ENCODE results near the gene SH3GL1. TPM values are rescaled to one million over a fixed set of nuclear protein-coding genes. Genes with fewer than 3 reads are reported as not detected.
A peak's percentile ranks its signal among the peaks of the same experiment; 100 is the strongest.

SH3GL1 gene
- total RNA-seq, 1 donor from 2014 or later: 128 TPM

DNA sequence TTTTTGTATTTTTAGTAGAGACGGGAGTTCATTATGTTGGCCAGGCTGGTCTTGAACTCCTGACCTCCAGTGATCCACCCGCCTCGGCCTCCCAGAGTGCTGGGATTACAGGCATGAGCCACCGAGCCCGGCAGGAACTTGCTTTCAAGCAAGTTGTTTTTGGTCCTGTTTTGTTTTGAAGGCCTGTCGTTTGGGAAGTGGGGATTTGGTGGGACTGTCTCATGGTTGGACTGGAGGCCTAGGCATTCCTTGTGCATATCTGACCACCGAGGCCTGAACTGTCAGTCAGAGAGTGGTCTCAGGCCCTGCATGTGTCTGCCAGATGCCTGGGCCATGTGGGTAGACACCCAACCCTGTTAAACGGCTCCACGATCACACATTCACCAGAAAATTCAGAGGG, 30.9 kb upstream of the SH3GL1 start:
- H3K36me3 Mint-ChIP-seq (ENCODE audit: low read depth, unreplicated experiment): peaks cover 39% of the 10 kb centered on the region
- no peak overlapping the region for H3K27ac Mint-ChIP-seq (ENCODE audit: unreplicated experiment)
- TF ChIP-seq, protein P1, sequence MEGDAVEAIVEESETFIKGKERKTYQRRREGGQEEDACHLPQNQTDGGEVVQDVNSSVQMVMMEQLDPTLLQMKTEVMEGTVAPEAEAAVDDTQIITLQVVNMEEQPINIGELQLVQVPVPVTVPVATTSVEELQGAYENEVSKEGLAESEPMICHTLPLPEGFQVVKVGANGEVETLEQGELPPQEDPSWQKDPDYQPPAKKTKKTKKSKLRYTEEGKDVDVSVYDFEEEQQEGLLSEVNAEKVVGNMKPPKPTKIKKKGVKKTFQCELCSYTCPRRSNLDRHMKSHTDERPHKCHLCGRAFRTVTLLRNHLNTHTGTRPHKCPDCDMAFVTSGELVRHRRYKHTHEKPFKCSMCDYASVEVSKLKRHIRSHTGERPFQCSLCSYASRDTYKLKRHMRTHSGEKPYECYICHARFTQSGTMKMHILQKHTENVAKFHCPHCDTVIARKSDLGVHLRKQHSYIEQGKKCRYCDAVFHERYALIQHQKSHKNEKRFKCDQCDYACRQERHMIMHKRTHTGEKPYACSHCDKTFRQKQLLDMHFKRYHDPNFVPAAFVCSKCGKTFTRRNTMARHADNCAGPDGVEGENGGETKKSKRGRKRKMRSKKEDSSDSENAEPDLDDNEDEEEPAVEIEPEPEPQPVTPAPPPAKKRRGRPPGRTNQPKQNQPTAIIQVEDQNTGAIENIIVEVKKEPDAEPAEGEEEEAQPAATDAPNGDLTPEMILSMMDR (IDR thresholded peaks at IDR 0.05; ENCODE audit: unreplicated experiment): no peak
- no peaks in the 10 kb centered on the region for H3K9me3 Mint-ChIP-seq (ENCODE audit: unreplicated experiment)
- peaks cover 2% of the 10 kb centered on the region for H3K27me3 Mint-ChIP-seq (ENCODE audit: unreplicated experiment)
- no peak for DNase-seq (ENCODE audit: low spot score)
- no peak overlapping the region for H3K4me3 Mint-ChIP-seq (ENCODE audit: unreplicated experiment)
- H3K4me1 Mint-ChIP-seq (ENCODE audit: unreplicated experiment): no peaks in the 10 kb centered on the region

DNA sequence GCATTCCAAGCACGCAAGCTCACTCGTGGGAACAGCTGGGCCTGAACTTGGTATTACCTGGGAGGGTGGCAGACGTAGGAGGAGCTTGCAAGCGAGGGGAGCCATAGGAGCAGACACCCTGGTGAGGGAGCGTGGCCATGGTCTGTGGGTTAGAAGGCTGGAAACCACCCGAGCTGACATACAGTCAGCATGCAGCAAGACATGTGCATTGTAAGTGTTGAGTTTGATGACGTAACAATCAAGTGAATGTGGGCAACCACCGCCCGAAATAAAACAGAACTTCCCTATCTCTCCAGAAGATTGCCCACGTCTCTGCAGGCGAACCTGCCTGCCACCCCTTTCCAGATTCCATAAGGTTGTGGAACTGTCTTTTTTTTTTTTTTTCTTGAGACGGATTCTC, 30.4 kb upstream of the SH3GL1 start:
- Mint-ChIP-seq H3K9me3 (ENCODE audit: unreplicated experiment) (no peaks in the 10 kb centered on the region), H3K27me3 (ENCODE audit: unreplicated experiment) (peaks cover 2% of the 10 kb centered on the region), H3K4me3 (ENCODE audit: unreplicated experiment) (peak overlapping the region; percentile 42), H3K36me3 (ENCODE audit: low read depth, unreplicated experiment) (peaks cover 41% of the 10 kb centered on the region), H3K4me1 (ENCODE audit: unreplicated experiment) (no peaks in the 10 kb centered on the region), H3K27ac (ENCODE audit: unreplicated experiment) (no peak overlapping the region)
- no peak for DNase-seq (ENCODE audit: low spot score)
- TF ChIP-seq, protein P1 (IDR thresholded peaks at IDR 0.05; ENCODE audit: unreplicated experiment): no peak

DNA sequence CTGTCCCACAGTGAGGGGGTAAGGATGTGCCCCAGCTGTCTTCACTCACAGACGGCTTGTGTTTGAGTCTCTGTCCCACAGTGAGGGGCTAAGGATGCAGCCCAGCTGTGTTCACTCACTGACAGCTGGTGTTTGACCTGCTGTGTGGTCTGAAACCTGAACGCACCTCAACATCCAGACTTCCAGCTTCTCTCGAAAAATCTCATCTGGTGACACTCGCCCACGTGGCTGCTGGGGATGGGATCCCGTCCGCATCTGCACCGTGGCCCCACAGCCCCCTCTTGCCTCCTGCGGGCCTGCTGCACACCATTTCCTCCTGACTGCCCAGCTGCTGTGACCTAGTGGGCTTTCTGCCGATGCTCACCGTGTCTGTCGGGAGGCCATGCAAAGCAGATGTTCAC, 29.4 kb upstream of the SH3GL1 start:
- Mint-ChIP-seq H3K9me3 (ENCODE audit: unreplicated experiment) (no peaks in the 10 kb centered on the region), H3K27me3 (ENCODE audit: unreplicated experiment) (peaks cover 2% of the 10 kb centered on the region), H3K4me3 (ENCODE audit: unreplicated experiment) (no peak overlapping the region), H3K27ac (ENCODE audit: unreplicated experiment) (no peak overlapping the region), H3K36me3 (ENCODE audit: low read depth, unreplicated experiment) (peaks cover 37% of the 10 kb centered on the region), H3K4me1 (ENCODE audit: unreplicated experiment) (no peaks in the 10 kb centered on the region)
- no peak for DNase-seq (ENCODE audit: low spot score)
- TF ChIP-seq, protein P1 (IDR thresholded peaks at IDR 0.05; ENCODE audit: unreplicated experiment): no peak

DNA sequence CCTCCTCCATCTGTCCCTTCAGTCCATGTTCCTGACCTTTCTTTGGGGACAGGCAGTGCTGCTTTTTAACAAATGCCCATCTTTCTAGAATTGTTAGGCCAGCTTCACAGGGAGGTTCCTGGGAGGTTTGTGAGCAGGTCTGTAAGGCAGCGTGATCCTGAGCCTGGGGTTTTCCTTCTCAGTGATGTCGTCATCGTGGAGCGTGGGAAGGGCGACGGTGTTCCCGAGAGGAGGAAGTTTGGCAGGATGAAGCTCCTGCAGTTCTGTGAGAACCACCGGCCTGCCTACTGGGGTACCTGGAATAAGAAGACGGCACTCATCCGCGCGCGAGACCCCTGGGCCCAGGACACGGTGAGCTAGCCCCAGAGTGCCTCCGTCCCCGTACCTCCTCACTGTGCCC, 28.9 kb upstream of the SH3GL1 start:
- peak overlapping the region; percentile 47 for H3K4me3 Mint-ChIP-seq (ENCODE audit: unreplicated experiment)
- DNase-seq (ENCODE audit: low spot score): no peak
- H3K27me3 Mint-ChIP-seq (ENCODE audit: unreplicated experiment): peaks cover 2% of the 10 kb centered on the region
- TF ChIP-seq, protein P1 (IDR thresholded peaks at IDR 0.05; ENCODE audit: unreplicated experiment): no peak
- H3K9me3 Mint-ChIP-seq (ENCODE audit: unreplicated experiment): no peaks in the 10 kb centered on the region
- no peaks in the 10 kb centered on the region for H3K4me1 Mint-ChIP-seq (ENCODE audit: unreplicated experiment)
- peaks cover 32% of the 10 kb centered on the region for H3K36me3 Mint-ChIP-seq (ENCODE audit: low read depth, unreplicated experiment)
- peak overlapping the region; percentile 43 for H3K27ac Mint-ChIP-seq (ENCODE audit: unreplicated experiment)

DNA sequence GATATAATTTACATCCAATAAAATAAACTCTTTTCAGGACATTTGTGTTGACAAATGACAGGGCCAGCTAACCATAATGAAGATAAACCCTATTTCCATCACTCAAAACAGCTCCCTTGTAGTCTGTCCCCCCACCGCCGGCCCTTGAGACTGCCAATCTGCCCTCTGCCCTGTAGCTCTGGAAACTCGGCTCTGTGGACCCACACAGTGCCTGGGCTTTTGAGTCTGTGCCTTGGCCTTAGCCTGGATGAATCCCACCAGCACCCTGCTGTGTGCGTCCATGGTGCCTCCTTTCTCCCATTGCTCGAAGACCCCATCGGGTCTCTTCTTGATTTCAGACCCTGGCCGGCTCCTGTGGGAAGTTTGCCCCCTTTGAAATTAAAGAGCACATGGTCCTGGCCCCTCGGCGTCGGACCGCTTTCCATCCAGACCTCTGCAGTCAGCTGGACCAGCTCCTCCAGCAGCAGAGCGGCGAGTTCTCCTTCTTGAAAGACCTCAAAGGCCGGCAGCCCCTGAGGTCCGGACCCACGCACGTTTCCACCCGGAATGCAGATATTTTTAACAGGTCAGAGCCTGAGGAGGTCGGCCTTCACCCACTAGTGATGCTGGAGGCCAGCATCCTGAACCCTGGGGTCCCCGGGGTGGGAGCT, 28.1 kb upstream of the SH3GL1 start:
- peaks cover 32% of the 10 kb centered on the region for H3K36me3 Mint-ChIP-seq (ENCODE audit: low read depth, unreplicated experiment)
- DNase-seq (ENCODE audit: low spot score): no peak
- H3K4me1 Mint-ChIP-seq (ENCODE audit: unreplicated experiment): no peaks in the 10 kb centered on the region
- no peak overlapping the region for H3K27ac Mint-ChIP-seq (ENCODE audit: unreplicated experiment)
- TF ChIP-seq, protein P1 (IDR thresholded peaks at IDR 0.05; ENCODE audit: unreplicated experiment): no peak
- no peak overlapping the region for H3K4me3 Mint-ChIP-seq (ENCODE audit: unreplicated experiment)
- H3K27me3 Mint-ChIP-seq (ENCODE audit: unreplicated experiment): peaks cover 2% of the 10 kb centered on the region
- H3K9me3 Mint-ChIP-seq (ENCODE audit: unreplicated experiment): no peaks in the 10 kb centered on the region
